Epidermal melanocyte (primary cell): ENCODE data around the gene CTSW.

ENCODE experiments used
- DNase-seq: peaks from one replicate; pipeline ENCODE4 v3.0.0; 2011; ENCODE audit warnings: low spot score; ENCODE audit not compliant: insufficient read length

CTSW gene

DNA sequence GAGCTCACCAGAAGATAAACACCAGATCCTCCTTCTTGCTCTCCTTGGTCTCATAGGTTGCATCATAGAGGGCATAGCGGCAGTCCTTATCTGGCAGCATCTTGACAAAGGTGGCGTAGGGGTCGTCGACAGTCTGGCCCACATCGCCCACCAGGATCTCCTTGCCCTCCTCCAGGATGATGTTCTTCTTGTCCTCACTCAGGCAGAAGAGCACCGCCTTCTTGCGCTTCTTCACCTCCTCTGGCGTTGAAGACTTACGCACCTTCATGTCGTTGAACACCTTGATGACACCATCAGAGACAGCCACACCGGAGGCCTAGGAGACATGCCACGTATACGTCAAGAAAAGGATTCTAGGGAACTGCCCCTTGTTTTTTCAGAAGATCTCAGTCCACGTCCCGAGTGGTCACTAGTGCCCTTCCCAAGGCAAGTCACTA lies 23.7 kb upstream of the CTSW start:
- no peak for DNase-seq

DNA sequence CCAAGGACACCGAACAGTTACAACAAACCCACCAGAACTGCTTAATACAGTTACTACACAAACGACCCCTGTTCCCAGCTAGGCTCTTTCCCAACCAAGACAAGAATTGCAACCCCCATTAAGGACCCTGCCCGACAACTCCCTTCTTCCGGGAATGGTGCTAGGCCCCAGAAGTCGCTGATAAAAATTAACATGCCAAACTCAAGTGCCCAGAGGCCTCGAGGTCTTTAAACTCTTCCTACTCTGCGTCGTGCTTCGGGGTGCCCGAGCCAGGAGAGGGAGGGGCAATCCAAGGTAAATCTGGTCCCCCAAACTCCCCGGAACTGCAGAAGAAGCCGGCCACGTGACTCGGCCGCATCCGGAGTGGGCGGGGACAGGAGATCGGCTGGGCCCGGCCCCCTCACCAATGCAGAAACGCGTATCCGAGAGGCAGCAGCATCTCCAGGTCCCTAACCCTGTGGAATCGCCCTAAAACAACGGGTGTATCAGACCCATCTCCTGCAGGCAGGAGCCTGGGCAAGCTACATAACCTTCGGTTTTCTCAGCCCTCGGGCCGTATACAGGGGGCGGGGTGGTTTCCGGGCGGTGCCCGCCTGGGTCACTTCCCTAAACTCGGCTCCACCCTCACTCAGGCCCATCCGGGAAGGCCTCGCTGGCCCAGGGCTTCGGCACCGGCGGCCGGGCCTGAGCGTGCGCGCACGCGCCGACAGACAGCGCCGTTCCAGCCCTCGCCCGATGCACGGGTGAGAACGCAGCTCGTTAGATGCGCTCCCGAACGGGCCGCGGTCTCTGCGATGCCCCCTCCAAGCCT lies 22.7 kb upstream of the CTSW start:
- peak; percentile 66 for DNase-seq

- DNase-seq, result no peak
These were observed 22.2 kb upstream of the CTSW start for GRCh38 chr11:65857500-65857852.

DNA sequence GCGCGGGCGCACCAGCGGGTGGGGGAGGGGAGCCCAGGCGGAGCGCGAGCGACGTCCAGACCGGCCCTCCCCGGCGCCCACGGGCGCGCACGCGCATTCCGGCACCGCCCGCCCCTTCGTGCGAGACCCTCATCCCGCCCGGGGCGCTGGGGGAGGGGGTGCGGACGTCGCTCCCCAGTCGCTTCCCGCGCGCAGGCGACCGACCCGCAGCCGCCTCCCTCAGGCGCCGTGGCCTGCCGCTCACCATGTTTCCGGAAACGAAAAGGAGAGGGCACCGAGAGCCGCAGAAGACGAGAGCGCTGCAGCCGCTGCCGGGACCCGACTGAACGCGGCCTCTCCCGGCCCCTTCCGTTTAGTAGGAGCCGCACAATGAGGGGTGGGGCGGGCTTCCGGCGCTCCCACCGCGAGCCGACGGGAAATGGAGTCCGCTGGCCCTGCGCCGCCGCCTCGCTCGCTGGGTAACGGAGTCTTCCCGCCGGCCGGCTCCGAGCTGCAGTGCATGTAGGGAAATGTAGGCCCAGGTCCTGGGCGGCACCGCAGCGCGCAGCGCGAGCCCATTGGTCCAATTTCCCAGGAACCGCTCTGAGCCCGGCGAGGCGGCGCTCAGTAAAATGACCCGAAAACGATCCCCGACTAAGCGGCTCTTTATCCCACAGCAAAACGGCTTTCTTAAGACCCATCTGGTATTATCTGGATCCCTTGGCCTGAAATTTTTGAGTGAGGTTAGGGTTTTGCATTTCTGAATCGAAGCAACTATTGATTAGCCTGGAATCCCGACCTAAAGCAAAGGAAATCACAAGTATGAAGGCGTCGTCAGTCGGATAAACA lies 21.6 kb upstream of the CTSW start, which contains the start of gene CFL1:
Gene CFL1 (minus strand): TSS at position 328 of the 828 bp plus-strand sequence. CDS start 81 bp downstream, at position 247.
- DNase-seq, result peak; percentile 91

- DNase-seq, result no peak
These were observed 21.0 kb upstream of the CTSW start for GRCh38 chr11:65858681-65859087.

- DNase-seq, result peak; percentile 91
These were observed 20.4 kb upstream of the CTSW start for GRCh38 chr11:65859095-65859811.

DNA sequence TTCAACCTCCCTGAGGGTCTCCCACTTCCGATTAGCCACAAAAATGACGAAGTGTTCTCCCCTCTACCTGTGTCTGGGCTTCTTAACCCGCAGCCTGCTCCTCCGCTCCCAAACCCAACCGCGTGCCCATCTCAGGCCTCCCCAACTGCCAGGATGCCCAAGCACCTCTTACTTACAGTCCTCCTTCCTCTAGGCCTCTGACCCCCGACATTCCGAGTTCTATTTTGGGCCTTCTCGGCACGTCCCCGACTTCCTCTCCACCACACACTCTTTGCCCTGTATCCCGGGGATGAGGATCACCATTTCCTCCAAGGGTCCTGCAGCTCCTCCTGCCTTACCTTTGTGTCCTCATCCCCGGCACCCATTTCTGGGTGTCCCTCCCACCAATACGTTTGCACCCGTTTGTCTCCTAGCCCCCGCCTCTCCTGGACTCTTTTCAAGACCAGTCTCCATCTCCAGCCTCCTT lies 19.8 kb upstream of the CTSW start:
- no peak for DNase-seq

- DNase-seq, result peak; percentile 98
These were observed 19.1 kb upstream of the CTSW start, which contains the start of gene MUS81 for GRCh38 chr11:65860278-65861164. TSS of gene MUS81 (plus strand) at chr11:65860433. CDS start at chr11:65860754, 321 bp downstream.

GRCh38 chr11:65861165-65861505 lies 18.5 kb upstream of the CTSW start:
- DNase-seq, result no peak

GRCh38 chr11:65861533-65862183 lies 18.0 kb upstream of the CTSW start:
- DNase-seq, result no peak

GRCh38 chr11:65862191-65862735 lies 17.4 kb upstream of the CTSW start:
- DNase-seq, result no peak

DNA sequence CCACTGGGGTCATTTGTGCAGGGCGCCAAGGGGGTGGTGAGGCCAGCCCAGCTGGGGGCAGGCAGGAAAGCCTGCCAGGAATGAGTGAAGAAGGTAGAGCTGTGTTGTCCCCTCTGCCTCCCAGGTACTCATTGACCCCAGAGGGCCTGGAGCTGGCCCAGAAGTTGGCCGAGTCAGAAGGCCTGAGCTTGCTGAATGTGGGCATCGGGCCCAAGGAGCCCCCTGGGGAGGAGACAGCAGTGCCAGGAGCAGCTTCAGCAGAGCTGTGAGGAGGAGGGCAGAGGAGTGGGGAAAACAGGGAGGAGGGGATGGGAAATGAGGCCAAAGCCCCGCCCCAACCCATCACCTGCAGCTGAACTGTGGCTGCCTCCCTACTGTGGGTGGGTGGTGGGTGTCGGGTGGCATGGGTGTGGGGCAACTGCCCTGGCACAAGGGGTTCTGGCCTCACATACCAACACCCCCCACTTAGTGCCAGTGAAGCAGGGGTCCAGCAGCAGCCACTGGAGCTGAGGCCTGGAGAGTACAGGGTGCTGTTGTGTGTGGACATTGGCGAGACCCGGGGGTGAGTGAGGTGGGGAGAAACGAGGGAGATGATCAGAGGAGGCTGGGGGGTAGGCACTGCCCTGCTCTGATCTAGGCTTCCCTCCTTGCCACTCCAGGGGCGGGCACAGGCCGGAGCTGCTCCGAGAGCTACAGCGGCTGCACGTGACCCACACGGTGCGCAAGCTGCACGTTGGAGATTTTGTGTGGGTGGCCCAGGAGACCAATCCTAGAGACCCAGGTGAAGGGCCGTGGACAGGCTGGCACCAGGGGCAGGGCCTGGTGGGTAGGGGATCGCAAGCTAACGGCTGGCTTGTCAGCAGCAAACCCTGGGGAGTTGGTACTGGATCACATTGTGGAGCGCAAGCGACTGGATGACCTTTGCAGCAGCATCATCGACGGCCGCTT lies 16.4 kb upstream of the CTSW start:
- no peak for DNase-seq

GRCh38 chr11:65863889-65864705 lies 15.5 kb upstream of the CTSW start:
- no peak for DNase-seq

GRCh38 chr11:65864706-65865471 lies 14.7 kb upstream of the CTSW start:
- no peak for DNase-seq

GRCh38 chr11:65865550-65866172 lies 14.0 kb upstream of the CTSW start:
- no peak for DNase-seq

DNA sequence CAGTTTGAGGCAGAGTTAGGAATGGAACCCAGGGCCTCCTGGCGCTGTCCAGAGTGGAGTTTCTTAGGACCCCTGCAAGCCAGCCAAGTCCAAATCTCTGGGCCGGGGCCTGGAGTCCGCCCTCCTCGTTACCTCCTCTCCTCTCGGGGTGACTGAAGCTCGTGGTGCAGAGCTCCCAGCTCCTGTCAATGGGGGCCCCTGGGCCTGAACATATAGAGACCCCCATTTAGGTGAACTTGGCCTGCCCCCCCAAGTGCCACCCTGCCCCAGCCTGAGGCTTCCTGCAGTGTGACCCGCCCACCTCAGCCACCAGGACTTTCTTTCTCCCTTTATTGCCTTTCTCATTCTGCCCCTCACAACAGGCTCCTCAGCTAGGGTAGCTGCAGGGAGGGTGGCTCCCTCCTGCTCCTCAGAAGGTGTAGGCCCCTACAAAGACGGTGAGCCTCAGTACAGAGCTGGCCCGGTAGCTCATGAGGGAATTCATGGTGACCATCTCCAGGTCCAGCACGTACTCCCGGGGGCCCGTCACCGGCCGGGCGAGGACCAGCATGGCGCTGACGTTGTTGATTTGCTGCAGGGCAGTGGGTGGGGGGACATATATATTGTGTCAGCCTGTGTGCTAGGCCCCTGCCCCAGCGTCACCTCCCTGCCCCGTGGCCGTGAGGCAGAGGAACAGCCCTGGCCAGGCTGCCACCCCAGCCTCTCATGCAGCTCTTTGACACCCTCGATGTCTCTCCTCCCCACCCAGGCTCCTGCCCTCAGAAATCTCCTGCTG lies 12.9 kb upstream of the CTSW start:
- no peak for DNase-seq
